Uterus (tissue), 2 donors: ENCODE results near the gene SCGB2B2.

Source experiments
- CTCF ChIP-seq, 4 experiments: fragments of 200-600 bp in 2 of 4; fragments of 450-650 bp in 2 of 4; sonication (generic) in 2 of 4; IDR thresholded peaks; one replicate each; pipeline ENCODE4 v1.5.1; 2016 to 2019; ENCODE audit warnings: antibody characterized with exemption in 4 of 4, mild to moderate bottlenecking in 2 of 4, moderate library complexity in 1 of 4
- POLR2A ChIP-seq, 2 donors: fragments of 450-650 bp; IDR thresholded peaks; one replicate each; pipeline ENCODE4 v1.6.1; 2016; ENCODE audit warnings: antibody characterized with exemption in 2 of 2, mild to moderate bottlenecking in 1 of 2, moderate library complexity in 1 of 2

GRCh38 chr19:34662919-34663318 is 14.0 kb downstream of the SCGB2B2 start:
- TF ChIP-seq CTCF (IDR thresholded peaks at IDR 0.05) (no peak), POLR2A (IDR thresholded peaks at IDR 0.05) (no peak)
